ENCODE data around the gene QPCTL.
"Not testable (repeated sequence)": the region's sequence is repeated elsewhere in the genome, so short reads cannot be mapped to it uniquely, and the experiment has no call there.

The QPCTL gene

DNA sequence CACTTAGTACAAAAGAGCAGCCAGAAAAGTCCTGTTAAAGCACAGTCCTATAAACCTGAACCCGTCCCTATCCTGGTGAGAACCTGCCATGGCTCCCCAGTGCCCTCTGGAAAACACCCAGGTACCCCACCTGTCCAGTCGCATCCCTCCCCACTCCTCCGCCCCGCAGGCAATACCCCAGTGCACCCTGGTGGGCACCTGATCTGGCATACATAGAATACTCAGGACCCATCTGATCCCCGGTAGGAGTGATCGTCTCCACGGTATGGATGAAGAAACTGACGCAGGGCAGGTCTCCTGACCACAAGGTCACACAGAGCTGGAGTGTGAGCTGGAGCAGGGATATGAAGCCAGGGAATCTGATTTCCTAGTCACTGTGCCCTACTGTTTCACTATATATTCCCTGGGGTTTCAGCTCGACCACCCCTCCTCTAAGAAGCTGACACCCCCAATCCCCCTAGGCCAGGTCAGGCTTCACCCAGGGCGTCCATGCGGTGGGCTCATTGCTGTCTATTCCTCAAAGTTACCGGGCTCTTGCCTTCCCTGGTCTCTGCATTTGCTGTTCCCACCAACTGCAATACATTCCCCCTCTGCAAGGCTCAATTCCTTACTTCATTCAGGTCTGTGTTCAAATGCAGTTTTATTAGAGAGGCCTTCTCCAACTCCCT, 25.7 kb downstream of the QPCTL start:
- no peak for DNase-seq

DNA sequence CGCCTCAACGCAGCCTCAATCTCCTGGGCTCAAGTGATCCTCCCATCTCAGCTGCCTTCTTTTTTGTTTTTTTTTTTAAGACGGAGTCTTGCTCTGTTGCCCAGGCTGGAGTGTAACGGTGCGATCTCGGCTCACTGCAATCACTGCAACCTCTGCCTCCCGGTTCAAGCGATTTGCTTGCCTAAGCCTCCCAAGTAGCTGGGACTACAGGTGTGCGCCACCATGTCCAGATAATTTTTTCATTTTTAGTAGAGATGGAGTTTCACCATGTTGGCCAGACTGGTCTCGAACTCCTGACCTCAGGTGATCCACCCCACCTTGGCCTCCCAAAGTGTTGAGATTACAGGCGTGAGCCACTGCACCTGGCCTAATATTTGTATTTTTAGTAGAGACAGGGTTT, 27.6 kb downstream of the QPCTL start:
- DNase-seq = not testable (repeated sequence)

DNA sequence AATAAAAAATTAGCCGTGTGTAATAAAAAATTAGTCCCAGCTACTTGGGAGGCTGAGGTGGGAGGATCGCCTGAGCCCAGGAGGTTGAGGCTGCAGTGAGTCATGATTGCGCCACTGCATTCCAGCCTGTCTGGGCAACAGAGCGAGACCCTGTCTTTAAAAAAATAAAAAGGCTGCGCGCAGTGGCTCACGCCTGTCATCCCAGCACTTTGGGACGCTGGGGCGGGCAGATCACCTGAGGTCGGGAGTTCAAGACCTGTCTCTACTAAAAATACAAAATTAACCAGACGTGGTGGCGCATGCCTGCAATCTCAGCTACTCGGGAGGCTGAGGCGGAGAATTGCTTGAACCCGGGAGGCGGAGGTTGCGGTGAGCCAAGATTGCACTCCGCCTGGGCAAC, 36.2 kb downstream of the QPCTL start:
- DNase-seq = not testable (repeated sequence)

DNA sequence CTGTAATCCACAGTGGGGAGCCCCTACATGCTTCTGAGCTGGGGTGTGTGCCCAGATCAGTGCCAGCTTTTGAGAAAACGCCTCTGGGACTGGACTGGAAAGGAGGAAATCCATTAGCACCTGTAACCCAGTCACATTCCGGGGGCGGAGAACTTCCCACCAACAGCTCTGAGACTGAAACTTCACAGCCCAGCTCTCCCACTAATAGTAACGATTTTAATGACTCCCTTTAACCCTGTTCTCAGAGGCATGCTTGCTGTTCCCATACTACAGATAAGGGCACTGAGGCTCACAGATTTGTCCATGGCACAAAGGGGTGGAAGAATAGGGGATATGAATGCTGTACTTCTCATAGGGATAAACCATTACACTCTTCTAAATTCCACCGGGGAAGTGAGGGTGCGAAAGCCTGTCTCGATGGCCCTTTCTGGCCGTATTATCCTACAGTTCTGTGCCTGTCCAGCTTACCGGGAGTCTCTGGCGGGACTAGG, 37.4 kb downstream of the QPCTL start:
- DNase-seq = no peak

DNA sequence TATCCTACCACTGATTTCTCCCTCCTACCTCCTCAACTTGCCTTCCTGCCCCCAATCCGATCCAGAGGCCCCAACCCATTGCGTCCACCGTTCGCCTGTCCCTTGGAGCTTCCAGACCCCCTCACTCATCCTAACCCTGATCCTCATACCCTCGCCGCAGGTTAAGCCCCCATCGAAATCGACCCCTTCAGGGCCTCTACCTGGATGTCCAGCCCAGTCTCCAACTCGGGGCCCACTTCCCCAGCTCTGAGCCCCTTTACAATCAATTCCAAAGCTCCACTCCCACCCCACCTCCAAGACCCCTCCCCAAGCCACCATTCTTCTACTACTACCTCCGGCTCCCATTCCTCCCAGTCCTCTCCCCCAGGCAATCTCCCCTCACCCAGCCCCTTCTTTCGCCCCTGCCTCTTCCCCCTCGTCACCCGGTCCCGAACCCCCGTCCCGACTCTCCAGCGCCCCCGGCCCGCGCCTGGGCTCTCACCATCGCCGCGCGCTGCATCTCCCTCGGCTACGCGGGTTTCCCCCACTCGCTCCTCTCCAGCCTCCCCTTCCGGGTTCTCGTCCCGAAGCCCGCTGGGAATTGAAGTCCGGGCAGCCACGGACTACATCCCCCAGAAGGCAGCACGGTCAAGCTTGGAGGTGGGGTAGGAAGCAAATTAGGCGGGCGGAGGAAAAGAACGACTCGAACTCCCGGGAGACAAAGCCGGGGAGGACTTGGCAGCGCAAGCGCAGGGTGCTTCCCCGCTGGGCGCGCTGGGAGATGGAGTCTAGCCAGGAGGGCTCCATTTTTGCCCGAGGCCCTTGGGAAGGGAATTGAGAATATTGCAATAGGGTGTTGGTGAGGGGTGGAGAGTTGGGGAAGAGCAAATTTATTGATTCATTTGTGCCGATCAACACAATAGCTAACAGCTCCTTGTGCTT, 38.2 kb downstream of the QPCTL start, which contains the start of gene FBXO46:
FBXO46 (minus strand) TSS at position 529 of the 921 bp plus-strand sequence. CDS start 17,401 bp downstream, outside the sequence.
- DNase-seq = peak; percentile 99

DNA sequence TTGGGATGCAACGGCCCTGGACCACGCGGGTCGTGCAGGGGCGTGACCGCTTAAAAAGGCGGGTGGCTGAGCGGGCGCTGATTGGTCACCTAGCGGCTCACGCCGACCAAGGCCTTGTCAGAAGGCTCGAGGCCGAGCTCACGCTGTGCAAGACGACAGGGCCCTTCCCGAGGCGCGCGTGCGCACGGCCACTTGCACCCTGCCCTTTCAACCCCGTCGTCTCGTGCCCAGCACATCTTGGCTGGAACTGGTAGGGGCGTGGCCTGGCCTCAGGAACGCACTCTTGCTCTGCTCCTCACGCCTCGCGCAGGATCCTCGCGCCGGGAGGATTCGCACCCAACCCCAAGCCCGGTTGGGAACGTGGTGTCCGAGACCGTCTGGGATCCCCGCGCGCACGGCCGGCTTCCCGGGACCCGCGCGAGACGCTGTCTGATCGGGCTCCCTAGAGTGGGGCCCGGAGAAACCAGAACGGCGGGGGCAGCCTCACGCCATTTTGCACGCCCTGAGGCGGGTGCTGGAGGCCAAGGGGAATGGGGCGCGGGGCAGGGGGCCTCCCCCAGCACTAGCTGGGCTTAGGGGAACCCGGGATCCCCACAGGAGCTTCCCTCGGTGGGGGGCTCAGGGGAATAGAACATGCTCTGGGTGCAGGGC, 40.8 kb downstream of the QPCTL start, which contains the start of gene MEIOSIN:
MEIOSIN (plus strand) TSS at position 280 of the 651 bp plus-strand sequence. CDS start 1,938 bp downstream, outside the sequence.
- DNase-seq = no peak

DNA sequence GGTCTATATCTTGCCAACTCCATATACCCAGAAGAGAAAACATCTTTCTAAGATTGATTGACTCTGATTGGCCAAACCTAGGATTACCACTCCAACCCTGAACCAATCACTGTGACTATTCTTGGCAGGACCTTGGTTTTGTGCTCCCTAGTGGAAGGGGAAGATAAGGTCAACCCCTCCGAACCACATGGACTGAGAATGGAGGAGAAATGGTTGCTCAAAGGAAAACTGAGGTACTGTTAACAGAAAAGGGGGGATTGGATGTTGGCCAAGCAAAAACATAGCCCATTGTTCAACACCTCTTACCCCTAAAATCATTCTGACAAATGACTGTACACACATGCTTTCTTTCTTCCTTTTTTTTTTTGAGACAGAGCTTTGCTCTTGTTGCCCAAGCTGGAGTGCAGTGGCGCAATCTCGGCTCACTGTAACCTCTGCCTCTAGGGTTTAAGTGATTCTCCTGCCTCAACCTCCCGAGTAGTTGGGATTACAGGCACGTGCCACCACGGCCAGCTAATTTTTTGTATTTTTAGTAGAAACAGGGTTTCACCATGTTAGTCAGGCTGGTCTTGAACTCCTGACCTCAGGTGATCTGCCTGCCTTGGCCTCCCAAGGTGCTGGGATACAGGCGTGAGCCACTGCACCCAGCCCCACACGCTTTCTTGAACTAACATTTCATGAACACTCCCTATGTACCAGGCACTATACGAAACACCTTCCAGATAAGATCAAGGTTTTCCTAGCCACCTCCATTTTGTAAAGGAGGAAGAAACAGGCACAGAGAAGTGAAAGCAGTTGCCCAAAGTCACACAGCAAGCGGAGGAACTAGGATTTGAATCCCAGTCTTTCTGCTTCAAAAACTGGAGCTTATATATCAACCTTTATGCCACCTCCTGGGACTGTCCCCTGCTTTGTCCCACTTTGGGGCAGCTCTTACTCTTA, 47.3 kb downstream of the QPCTL start:
- DNase-seq = no peak

DNA sequence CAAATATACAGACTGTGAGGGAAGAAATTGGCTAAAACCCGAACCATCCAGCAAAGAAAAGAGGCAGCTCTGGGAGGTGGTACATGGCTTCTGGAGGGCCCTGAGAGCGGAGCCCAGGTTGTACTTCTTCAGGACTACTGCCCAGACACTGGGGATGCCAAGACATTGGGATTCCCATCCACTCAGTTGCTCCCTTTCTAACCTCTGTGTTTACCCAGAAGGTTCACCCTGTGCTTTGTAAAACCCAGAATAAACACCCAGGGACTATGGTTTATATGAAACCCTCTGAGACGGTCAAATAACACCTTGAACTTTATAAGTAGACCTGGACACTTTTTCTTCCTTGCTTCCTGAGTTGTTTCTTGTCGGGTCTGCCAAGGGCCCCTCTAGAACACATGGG, 50.5 kb downstream of the QPCTL start:
- no peak for DNase-seq

DNA sequence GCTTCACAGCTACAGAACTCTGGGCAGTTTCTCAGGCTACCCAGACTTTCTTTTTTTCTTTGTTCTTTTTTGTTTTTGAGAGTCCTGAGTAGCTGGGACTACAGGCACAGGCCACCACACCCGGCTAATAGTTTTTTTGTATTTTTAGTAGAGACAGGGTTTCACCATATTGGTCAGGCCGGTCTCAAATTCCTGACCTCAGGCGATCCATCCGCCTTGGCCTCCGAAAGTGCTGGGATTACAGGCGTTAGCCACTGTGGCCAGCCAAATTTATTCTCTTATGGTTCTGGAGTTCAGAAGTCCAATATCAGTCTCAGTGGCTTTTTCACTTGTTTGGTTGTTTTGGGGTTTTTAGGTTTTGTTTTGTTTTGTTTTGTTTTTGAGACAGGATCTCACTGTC, 53.1 kb downstream of the QPCTL start:
- DNase-seq = no peak

DNA sequence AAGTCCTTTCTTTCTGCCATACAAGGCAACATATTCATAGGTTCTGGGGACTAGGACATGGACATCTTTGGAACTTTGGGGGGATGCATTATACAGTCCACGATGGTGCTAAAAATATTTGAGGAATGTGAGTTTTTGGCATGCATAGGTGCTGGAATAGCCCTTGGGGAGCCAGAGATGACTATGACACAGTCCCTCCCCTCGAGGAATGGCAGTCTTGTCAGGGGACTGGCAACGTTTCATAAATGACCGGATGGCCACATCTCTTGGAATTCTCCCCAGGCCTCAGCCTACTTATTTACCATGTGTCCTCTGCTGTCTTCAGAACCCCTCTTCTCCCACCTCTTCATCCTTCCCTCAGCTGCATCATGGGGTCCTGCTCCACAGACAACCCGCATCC, 54.4 kb downstream of the QPCTL start:
- DNase-seq = peak; percentile 20

DNA sequence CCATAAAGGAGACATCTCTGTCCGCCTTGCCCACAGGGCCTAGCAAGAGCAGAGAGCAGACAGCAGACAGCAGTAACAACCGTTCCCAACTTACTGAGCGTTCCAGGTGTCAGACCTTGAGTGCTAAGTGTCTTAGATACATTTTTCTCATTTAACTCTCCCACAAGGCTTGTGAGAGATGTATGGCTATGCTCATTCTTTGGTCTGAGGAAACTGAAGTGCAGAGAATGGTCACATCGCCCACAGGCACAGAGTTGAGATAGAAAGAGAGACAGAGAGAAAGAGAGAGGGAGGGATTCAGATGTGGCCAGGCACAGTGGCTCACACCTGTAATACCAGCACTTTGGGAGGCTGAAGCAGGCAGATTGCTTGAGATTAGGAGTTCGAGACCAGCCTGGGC, 55.0 kb downstream of the QPCTL start:
- no peak for DNase-seq

DNA sequence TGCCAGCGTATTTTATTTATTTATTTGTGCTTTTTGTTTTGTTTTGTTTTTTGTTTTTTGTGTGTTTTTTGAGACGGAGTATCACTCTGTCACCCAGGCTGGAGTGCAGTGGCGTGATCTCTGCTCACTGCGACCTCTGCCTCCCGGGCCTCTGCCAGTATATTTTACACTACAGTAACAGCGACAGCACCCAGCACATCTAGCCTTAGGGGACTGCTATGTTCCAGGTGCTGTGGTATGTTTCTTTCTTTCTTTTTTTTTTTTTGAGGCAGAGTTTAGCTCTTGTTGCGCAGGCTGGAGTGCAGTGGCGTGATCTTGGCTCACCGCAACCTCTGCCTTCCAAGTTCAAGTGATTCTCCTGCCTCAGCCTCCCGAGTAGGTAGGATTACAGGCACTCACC, 59.0 kb downstream of the QPCTL start:
- not testable (repeated sequence) for DNase-seq

DNA sequence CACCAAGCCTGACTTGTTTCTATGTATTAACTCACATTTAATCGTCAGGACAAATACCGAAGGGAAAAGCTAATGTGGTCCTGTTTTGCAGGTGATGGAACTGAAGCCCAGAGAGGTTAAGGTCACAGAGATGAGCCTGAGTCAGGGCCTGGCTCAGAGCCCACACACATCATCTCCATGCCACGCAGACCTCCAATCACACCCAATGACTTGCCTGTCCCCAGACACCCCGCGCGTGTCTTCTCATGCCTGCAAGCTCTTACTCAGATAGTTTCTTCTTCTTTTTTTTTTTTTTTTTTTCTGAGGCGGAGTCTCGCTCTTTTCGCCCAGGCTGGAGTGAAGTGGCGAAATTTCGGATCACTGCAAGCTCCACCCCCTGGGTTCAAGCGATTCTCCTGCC, 60.2 kb downstream of the QPCTL start:
- no peak for DNase-seq

DNA sequence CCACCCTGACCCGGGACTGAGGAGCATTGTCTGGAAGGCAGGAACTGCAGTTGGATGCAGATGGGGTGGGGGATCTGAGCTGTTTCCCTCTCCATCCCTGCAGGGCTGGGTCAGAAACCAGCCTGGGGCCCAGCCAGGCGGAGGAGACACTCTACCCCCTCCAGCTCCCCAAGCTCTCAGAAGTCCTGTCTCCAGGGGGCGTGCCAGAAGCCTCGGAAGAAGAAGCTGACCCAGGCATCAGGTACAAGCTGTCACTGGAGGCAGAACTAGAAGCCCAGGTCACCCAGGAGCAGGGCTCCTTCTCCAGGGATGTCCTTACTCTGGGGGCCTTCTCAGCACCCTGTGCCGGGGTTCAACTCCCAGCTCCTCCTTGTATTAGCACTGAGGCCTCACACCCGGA, 61.1 kb downstream of the QPCTL start:
- no peak for DNase-seq
